Bone marrow (tissue), 2 donors: ENCODE measurements around the gene KLK7.
"Not testable (repeated sequence)": the region's sequence is repeated elsewhere in the genome, so short reads cannot be mapped to it uniquely, and the experiment has no call there.

Experiments used
- DNase-seq, 2 donors: peaks; one replicate each; lab custom pipeline; 2025; lab: John Stamatoyannopoulos, UW

The KLK7 gene

DNA sequence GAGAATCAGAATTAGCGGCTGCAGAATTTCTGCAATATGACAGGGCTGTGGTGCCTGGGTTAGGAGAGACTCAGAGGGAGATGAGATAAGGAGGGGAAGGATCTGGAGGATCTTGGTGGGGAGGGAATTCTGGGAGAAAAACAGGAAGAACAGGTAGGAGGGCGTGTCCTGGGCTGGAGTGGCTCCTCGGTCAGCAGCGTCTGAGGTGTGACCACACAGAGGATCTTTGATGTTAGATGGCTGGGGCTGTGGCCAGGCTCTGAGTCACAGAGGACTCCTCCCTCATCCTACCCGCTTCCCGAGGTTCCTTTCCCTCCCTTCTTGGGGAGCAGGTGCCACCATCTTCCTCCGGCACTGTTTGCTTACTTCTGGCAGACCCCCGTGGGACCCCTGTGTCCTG lies 8.0 kb downstream of the KLK7 start:
- DNase-seq, result no peak

- DNase-seq, result no peak
Observed at GRCh38 chr19:50974702-50975556, 8.8 kb downstream of the KLK7 start.

DNA sequence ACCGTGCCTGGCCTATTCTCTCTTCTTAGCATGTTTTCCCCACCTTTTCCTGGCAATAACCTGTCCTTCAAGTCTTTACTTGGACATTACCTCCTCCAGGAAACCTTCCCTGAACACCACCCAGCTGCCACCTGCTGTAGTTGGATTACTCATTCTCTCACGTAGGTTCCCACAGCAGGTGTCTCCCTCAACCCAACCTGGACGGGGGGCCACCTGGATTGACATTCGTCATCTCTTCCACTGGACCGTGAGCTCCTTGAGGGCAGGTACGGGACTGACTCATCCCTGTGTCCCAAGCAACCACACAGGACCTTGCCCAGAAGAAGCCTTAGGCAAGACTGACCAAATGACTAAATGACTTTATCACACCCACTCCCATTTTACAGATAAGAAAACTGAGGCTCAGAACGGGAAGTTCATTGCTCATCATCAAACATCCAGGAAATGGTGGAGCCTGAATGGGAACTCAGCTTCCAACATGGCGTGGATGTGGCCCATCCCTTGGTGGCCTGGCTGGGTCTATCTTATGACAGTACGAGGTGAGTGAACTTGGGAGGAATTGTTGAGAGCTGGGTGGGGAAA lies 10.8 kb downstream of the KLK7 start:
- no peak for DNase-seq

DNA sequence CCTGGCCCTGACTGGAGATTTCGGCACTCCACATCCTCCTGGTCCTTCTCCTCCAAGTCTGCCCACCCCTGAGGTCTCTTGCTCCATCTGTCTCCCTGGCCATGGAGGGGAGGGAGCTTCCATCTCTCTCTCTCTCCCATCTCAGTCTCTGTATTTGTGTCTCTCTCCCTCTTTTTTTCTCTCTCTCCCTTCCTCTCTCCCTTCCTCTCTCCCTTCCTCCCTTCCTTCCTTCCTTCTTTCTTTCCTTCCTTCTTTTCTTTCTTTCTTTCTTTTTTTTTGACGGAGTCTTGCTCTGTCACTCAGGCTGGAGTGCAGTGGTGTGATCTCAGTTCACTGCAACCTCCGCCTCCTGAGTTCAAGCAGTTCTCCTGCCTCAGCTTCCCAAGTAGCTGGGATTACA lies 13.9 kb downstream of the KLK7 start:
- not testable (repeated sequence) for DNase-seq

DNA sequence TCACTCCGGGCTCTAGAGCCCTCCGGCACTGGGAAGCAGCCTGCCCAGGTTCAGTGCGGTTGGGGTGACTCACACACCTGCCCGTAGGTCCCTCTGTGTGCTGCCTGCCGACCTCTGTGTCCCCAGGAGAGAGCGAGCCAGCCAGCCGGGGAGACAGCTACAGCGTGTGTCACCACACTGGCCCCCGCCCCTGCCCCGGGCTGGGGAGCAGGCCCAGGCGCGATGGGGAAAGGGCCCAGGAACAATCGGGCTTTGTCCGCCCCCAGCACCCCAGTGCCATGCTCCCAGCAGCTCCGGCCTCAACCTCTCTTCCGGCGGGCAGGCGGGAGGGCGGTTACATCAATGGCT lies 14.3 kb downstream of the KLK7 start, which contains the start of gene KLK6:
KLK6 (minus strand) TSS at position 179 of the 348 bp plus-strand sequence. CDS start 1,487 bp downstream, outside the sequence.
- DNase-seq, result no peak

GRCh38 chr19:50968716-50969412 lies 14.9 kb downstream of the KLK7 start:
- no peak for DNase-seq

- DNase-seq, result no peak
Observed at GRCh38 chr19:50967929-50968715, 15.6 kb downstream of the KLK7 start.

DNA sequence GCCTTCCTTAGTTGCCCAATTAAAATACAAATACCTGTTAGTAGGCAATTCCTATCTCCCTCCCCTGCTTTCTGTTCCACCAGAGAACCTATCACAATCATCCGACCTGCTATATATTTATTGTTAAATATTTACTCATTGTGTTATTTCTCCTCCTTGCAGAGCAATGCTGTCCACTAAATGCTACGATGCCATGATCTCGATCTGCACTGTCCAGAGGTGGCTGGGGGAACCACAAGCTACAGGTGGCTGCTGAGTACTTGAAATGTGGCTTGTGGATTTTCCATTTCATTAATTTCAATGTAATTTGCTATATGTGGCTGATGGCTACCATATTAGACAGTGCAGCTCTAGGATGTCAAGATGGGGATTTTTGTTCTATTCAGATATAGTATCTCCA lies 19.5 kb downstream of the KLK7 start:
- no peak for DNase-seq

DNA sequence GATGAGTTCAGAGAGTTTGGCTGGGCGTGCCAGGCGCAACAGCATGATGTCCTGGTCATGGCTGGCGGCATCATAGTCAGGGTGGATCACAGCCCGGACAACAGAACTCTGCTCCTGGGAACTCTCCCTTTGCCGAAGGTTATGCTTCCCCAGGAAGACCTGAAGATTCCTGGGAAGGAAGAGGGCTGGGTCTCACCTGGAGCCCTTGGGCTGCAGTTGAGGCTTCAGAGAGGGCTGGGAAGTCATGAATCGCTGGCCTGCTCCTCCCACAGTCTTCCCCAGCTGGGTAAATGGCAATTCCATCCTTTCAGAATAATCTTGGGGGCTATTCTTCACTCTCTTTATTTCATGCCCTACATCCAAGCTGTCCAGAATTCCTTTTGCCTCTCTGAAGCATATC lies 20.3 kb downstream of the KLK7 start:
- no peak for DNase-seq

GRCh38 chr19:50962245-50962644 lies 21.5 kb downstream of the KLK7 start:
- DNase-seq, result no peak

- DNase-seq, result no peak
Observed at GRCh38 chr19:50959731-50960500, 23.8 kb downstream of the KLK7 start.

- DNase-seq, result no peak
Observed at GRCh38 chr19:50957587-50957986, 26.1 kb downstream of the KLK7 start.

DNA sequence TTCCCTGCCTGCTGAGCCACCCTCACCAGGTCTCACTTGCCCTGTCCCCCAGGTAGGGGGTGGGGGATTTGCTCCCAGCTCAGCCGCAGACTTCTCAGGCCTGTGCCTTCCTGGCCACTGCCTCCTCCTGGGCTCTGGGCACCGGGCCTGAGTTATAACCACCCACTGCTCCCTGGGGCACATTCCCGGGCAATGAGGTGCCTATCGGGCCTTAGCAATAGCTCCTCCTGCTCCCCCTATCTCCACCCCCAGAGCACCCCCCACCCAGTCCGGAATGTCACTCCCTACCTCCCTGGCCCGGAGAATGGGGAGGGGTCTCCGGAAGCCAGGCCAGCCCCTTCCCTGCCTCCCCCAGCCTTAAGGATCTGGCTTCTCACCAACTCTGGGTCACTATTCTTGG lies 30.8 kb downstream of the KLK7 start, which contains the start of gene KLK5:
KLK5 (minus strand) TSS at position 129 of the 400 bp plus-strand sequence. CDS start 381 bp downstream, outside the sequence.
- DNase-seq, result no peak

DNA sequence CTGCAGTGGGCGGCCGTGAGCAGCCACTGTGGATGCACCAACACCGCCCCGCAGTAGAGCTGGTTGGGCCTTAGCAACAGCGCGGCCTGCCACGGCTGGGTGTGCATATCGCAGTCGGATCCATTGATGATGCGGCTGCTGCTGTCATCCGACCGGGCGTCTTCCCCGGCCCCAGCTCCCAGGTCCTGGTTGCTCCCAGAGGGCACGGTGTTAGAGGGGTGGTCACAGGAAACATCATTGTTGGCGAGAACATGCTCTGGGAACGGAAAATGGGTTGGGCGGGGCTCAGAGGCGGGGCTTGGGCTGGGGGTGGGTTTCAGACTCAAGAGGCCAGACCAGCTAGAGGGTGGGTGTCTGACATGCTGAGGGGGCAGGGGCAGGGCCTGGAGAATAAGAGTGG lies 33.9 kb downstream of the KLK7 start:
- no peak for DNase-seq

GRCh38 chr19:50947123-50947522 lies 36.6 kb downstream of the KLK7 start:
- no peak for DNase-seq

- no peak for DNase-seq
Observed at GRCh38 chr19:50944795-50945194, 38.9 kb downstream of the KLK7 start.

GRCh38 chr19:50943074-50943828 lies 40.5 kb downstream of the KLK7 start:
- no peak for DNase-seq

- no peak for DNase-seq
Observed at GRCh38 chr19:50939596-50939995, 44.1 kb downstream of the KLK7 start.

GRCh38 chr19:50933640-50934039 lies 50.1 kb downstream of the KLK7 start:
- DNase-seq, result no peak

GRCh38 chr19:50932690-50933083 lies 51.0 kb downstream of the KLK7 start:
- no peak for DNase-seq
